Measurements from ENCODE around the gene GRIK5.

Gene GRIK5

GRCh38 chr19:41955521-41955920 lies 114.5 kb downstream of the GRIK5 start:
- intact Hi-C loops (cut with micrococcal nuclease): loop anchor here (5.0 kb wide), 2 partner anchors 83 to 98 kb away; no protein-coding TSS in a partner anchor
- Mint-ChIP-seq H3K36me3 (ENCODE audit: low read depth) (peaks cover 26% of the 10 kb centered on the region), H3K4me3 (no peak overlapping the region), H3K9me3 (no peaks in the 10 kb centered on the region), H3K27me3 (no peaks in the 10 kb centered on the region), H3K4me1 (ENCODE audit: low read depth) (peaks cover 30% of the 10 kb centered on the region), H3K27ac (no peak overlapping the region)

- Mint-ChIP-seq H3K36me3 (ENCODE audit: low read depth) (peaks cover 20% of the 10 kb centered on the region), H3K9me3 (no peaks in the 10 kb centered on the region), H3K4me1 (ENCODE audit: low read depth) (peaks cover 5% of the 10 kb centered on the region), H3K4me3 (no peak overlapping the region), H3K27me3 (peaks cover 2% of the 10 kb centered on the region), H3K27ac (no peak overlapping the region)
- intact Hi-C loops (cut with micrococcal nuclease): no loop called here
Measured at GRCh38 chr19:41951686-41952172, 118.3 kb downstream of the GRIK5 start.

Measured in dendritic cell treated with granulocyte-macrophage colony-stimulating factor and Interleukin-4, amounts not matched to agents 40 ng/mL and 50 ng/mL, for 4 days (primary cell).